Spleen (tissue), 7 donors: ENCODE measurements around the gene CALHM2.

Source experiments
- CTCF ChIP-seq, 11 experiments: fragments of 200-600 bp in 7 of 11; fragments of 450-650 bp in 4 of 11; sonication (generic) in 4 of 11; IDR thresholded peaks in 8 of 11; conservative IDR thresholded peaks in 3 of 11; 1 replicate in 7 of 11; 2 replicates in 4 of 11; pipeline versions ENCODE4 v1.4.0 to v1.8.0; 2016 to 2021; ENCODE audit warnings: antibody characterized with exemption in 11 of 11, inconsistent platforms in 4 of 11, mild to moderate bottlenecking in 1 of 11
- POLR2A ChIP-seq, 3 donors: fragments of 450-650 bp; IDR thresholded peaks; one replicate each; pipeline ENCODE4 v1.5.1; 2017; ENCODE audit warnings: antibody characterized with exemption in 3 of 3, mild to moderate bottlenecking in 1 of 3
- POLR2AphosphoS5 ChIP-seq, 3 donors: sonication (generic); formaldehyde crosslinking; IDR thresholded peaks; one replicate each; pipeline ENCODE4 v1.5.1; 2017; ENCODE audit warnings: antibody characterized with exemption in 3 of 3
- donor health status: DM: no; HTN: no; CAD: no; lungs with moderate emphysema.
- donor health status: DM: no; HTN: no; CAD: no.
- donor health status: DM: no; HTN: no; CAD: no.

GRCh38 chr10:103447187-103447586, 5.0 kb downstream of the CALHM2 start:
- TF ChIP-seq CTCF (IDR thresholded peaks at IDR 0.05 in 8 of 11, conservative IDR thresholded peaks at IDR 0.05 in 3 of 11) (no peak), POLR2AphosphoS5 (IDR thresholded peaks at IDR 0.05) (peak; percentile 7 to 74 (median 36)), POLR2A (IDR thresholded peaks at IDR 0.05) (no peak)
